Neutrophil (primary cell): ENCODE results near the gene ZKSCAN4.
A peak's percentile ranks its signal among the peaks of the same experiment; 100 is the strongest.

ENCODE experiments used
- H3K27ac ChIP-seq: fragments of 200-600 bp; sonication (generic); 2 replicates; pipeline ENCODE4 v1.5.1; 2016; ENCODE audit warnings: mild to moderate bottlenecking, moderate library complexity
- H3K27me3 ChIP-seq: fragments of 200-600 bp; sonication (generic); 2 replicates; pipeline ENCODE4 v1.6.0; 2016; ENCODE audit warnings: mild to moderate bottlenecking
- H3K36me3 ChIP-seq: fragments of 200-600 bp; sonication (generic); 2 replicates; pipeline ENCODE4 v1.5.1; 2017
- H3K4me1 ChIP-seq, 2 experiments: fragments of 200-600 bp in 1 of 2; sonication (generic) in 1 of 2; 1 replicate in 1 of 2; 2 replicates in 1 of 2; pipeline versions ENCODE4 v1.5.1 to v1.6.1; 2013 to 2016; ENCODE audit warnings: low read depth in 1 of 2, low read length in 1 of 2, mild to moderate bottlenecking in 1 of 2, moderate library complexity in 1 of 2; ENCODE audit not compliant: control insufficient read depth in 1 of 2, insufficient read depth in 1 of 2
- H3K4me3 ChIP-seq, 2 experiments: fragments of 200-600 bp in 1 of 2; sonication (generic) in 1 of 2; 1 replicate in 1 of 2; 2 replicates in 1 of 2; pipeline ENCODE4 v1.5.1; 2013 to 2016; ENCODE audit warnings: low read depth in 1 of 2, low read length in 1 of 2, mild to moderate bottlenecking in 1 of 2, moderate library complexity in 1 of 2
- H3K9me3 ChIP-seq: fragments of 200-600 bp; sonication (generic); 2 replicates; pipeline ENCODE4 v1.5.1; 2016
- CTCF ChIP-seq: fragments of 200-600 bp; sonication (generic); IDR thresholded peaks from 2 replicates; pipeline ENCODE4 v1.5.1; 2016; ENCODE audit warnings: antibody characterized with exemption

The ZKSCAN4 gene

GRCh38 chr6:28267695-28268059, 15.6 kb upstream of the ZKSCAN4 start:
- no peaks in the 10 kb centered on the region for H3K9me3 ChIP-seq
- TF ChIP-seq CTCF: no peak
- H3K36me3 ChIP-seq: peaks cover 10% of the 10 kb centered on the region
- peak overlapping the region; percentile 65 to 70 for H3K4me3 ChIP-seq
- peaks cover 9 to 14% of the 10 kb centered on the region in 2 experiments for H3K4me1 ChIP-seq
- H3K27me3 ChIP-seq: peaks cover 24% of the 10 kb centered on the region
- H3K27ac ChIP-seq: no peak overlapping the region

GRCh38 chr6:28266962-28267694, 15.1 kb upstream of the ZKSCAN4 start, which contains the start of gene ZSCAN26:
TSS of gene ZSCAN26 (plus strand) at chr6:28267143. CDS start at chr6:28271920, 4,777 bp downstream.
- Histone ChIP-seq H3K27ac (peak within 1 kb of the TSS; percentile 54), H3K9me3 (no peaks in the 10 kb centered on the region), H3K4me3 (peak within 1 kb of the TSS; percentile 65 to 70), H3K27me3 (peaks cover 29% of the 10 kb centered on the region), H3K4me1 (peaks cover 9 to 14% of the 10 kb centered on the region in 2 experiments), H3K36me3 (peaks cover 4% of the 10 kb centered on the region)
- no peak for TF ChIP-seq CTCF

GRCh38 chr6:28266563-28266961, 14.5 kb upstream of the ZKSCAN4 start:
- no peak for TF ChIP-seq CTCF
- H3K9me3 ChIP-seq: no peaks in the 10 kb centered on the region
- peaks cover 34% of the 10 kb centered on the region for H3K27me3 ChIP-seq
- peak overlapping the region; percentile 65 to 70 for H3K4me3 ChIP-seq
- H3K4me1 ChIP-seq: peaks cover 9 to 14% of the 10 kb centered on the region in 2 experiments
- H3K36me3 ChIP-seq: no peaks in the 10 kb centered on the region
- no peak overlapping the region for H3K27ac ChIP-seq

GRCh38 chr6:28264834-28265401, 12.8 kb upstream of the ZKSCAN4 start:
- Histone ChIP-seq H3K36me3 (no peaks in the 10 kb centered on the region), H3K4me1 (peaks cover 9 to 14% of the 10 kb centered on the region in 2 experiments), H3K27ac (no peak overlapping the region), H3K27me3 (peaks cover 44% of the 10 kb centered on the region), H3K4me3 (no peak overlapping the region), H3K9me3 (no peaks in the 10 kb centered on the region)
- TF ChIP-seq CTCF: no peak

GRCh38 chr6:28263922-28264321, 11.9 kb upstream of the ZKSCAN4 start:
- Histone ChIP-seq H3K27ac (no peak overlapping the region), H3K36me3 (no peaks in the 10 kb centered on the region), H3K4me3 (no peak overlapping the region), H3K9me3 (no peaks in the 10 kb centered on the region), H3K27me3 (peaks cover 44% of the 10 kb centered on the region), H3K4me1 (peaks cover 9 to 21% of the 10 kb centered on the region in 2 experiments)
- no peak for TF ChIP-seq CTCF
